AG09309 (cell line): ENCODE measurements around the gene FAM174B.

ENCODE experiments used
- DNase-seq: peaks from one replicate; pipeline ENCODE4 v3.0.0-alpha.2; 2010; ENCODE audit warnings: low read depth
- H3K4me3 ChIP-seq: 2 replicates; pipeline ENCODE4 v1.5.1; 2011; ENCODE audit warnings: mild to moderate bottlenecking, low read depth, low read length, moderate library complexity; ENCODE audit not compliant: control insufficient read depth
- CTCF ChIP-seq: IDR thresholded peaks from 2 replicates; pipeline ENCODE4 v1.5.1; 2011; ENCODE audit warnings: mild to moderate bottlenecking, low read depth, low read length, inconsistent platforms; ENCODE audit not compliant: insufficient read depth, control insufficient read depth; ENCODE audit errors: missing control alignments

FAM174B gene

GRCh38 chr15:92603278-92603677 lies 52.3 kb downstream of the FAM174B start:
- DNase-seq = no peak
- no peak for TF ChIP-seq CTCF
- no peak overlapping the region for H3K4me3 ChIP-seq

GRCh38 chr15:92602267-92602593 lies 53.3 kb downstream of the FAM174B start:
- DNase-seq = no peak
- H3K4me3 ChIP-seq = no peak overlapping the region
- TF ChIP-seq CTCF = no peak

- no peak for DNase-seq
- H3K4me3 ChIP-seq = no peak overlapping the region
- no peak for TF ChIP-seq CTCF
Measured at GRCh38 chr15:92601592-92602266, 53.8 kb downstream of the FAM174B start.

GRCh38 chr15:92600856-92601255 lies 54.7 kb downstream of the FAM174B start:
- no peak for TF ChIP-seq CTCF
- H3K4me3 ChIP-seq = no peak overlapping the region
- no peak for DNase-seq

GRCh38 chr15:92599394-92599970 lies 56.1 kb downstream of the FAM174B start:
- no peak overlapping the region for H3K4me3 ChIP-seq
- TF ChIP-seq CTCF = no peak
- peak; percentile 28 for DNase-seq

- no peak overlapping the region for H3K4me3 ChIP-seq
- DNase-seq = no peak
- no peak for TF ChIP-seq CTCF
Measured at GRCh38 chr15:92597548-92597947, 58.0 kb downstream of the FAM174B start.

- DNase-seq = no peak
- no peak for TF ChIP-seq CTCF
- no peak overlapping the region for H3K4me3 ChIP-seq
Measured at GRCh38 chr15:92596623-92597022, 59.0 kb downstream of the FAM174B start.
